GM10847 (cell line): Measurements from ENCODE around the gene AOPEP.

ENCODE experiments used
- POLR2A ChIP-seq: IDR thresholded peaks from 2 replicates; pipeline ENCODE4 v1.6.1; 2011; ENCODE audit not compliant: insufficient read length; ENCODE audit errors: extremely low read depth

AOPEP gene

DNA sequence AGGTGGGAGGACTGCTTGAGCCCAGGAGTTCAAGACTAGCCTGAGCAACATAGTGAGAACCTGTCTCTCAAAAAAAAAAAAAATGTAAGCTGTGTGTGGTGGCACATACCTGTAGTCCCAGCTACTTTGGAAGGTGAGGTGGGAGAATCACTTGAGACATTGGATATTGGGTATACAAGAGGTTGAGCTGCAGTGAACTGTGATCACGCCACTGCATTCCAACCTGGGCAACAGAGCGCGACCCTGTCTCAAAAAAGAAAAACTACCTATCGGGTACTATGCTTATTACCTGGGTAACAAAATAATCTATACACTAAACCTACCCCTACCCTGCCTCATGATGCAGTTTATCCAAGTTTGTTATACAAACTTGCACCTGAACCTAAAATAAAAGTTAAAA, 64.9 kb downstream of the AOPEP start:
- TF ChIP-seq POLR2A: no peak

DNA sequence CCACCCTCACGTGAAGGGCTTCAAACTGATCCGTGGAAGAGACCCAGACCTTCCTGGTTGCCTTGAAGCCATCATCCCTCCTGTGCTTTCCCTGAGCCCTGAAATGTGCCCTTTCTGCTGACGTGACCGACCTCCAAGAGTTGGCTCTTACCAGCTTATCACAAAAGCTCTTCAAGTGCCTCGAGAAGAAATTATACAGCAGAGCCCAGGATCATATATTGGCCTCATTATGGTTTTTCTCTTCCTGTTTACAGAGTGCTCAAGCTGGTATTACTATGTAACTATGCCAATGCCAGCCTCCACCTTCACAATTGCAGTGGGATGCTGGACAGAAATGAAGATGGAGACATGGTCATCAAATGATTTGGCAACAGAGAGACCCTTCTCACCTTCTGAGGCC, 66.0 kb downstream of the AOPEP start:
- no peak for TF ChIP-seq POLR2A

- TF ChIP-seq POLR2A: no peak
Measured at GRCh38 chr9:94794476-94795167, 68.1 kb downstream of the AOPEP start.

- no peak for TF ChIP-seq POLR2A
Measured at GRCh38 chr9:94796687-94797086, 70.2 kb downstream of the AOPEP start.

DNA sequence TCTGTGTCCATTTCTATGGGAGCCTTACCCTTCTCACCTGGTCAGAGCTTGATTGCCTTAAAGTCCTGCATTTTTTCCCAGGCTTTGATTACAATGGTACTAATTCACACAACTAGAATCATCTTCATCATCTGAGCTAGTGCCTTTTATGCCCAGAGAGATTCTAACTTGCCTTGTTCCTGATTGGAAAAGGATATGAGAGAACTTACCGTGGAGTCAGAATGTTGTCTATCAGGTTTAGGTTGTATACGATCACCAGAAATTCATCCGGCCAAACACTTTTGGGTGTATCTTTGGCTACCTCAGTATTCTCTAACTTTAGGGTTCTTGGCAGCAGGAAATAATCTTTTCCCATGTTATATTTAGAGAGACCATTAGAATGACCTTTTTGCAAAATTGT, 71.7 kb downstream of the AOPEP start:
- TF ChIP-seq POLR2A: no peak

DNA sequence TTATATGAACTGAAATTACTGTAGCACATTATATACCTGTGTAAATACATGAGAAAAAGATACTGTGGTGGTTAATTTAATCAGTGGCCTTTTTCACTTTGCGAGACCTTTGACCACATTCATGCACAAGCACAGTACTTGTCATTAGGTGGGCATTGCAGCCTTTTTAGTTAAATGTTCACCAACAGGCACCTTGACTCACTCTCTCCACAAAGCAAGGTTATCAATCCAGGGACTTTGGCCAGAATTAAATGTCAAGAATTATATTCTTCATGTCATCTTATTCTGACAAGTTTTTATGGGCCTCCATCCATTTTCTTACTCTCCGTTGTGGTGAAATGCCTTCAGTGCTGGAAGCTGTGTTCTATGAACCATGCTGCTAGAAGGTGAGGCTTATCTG, 72.2 kb downstream of the AOPEP start:
- TF ChIP-seq POLR2A: no peak

DNA sequence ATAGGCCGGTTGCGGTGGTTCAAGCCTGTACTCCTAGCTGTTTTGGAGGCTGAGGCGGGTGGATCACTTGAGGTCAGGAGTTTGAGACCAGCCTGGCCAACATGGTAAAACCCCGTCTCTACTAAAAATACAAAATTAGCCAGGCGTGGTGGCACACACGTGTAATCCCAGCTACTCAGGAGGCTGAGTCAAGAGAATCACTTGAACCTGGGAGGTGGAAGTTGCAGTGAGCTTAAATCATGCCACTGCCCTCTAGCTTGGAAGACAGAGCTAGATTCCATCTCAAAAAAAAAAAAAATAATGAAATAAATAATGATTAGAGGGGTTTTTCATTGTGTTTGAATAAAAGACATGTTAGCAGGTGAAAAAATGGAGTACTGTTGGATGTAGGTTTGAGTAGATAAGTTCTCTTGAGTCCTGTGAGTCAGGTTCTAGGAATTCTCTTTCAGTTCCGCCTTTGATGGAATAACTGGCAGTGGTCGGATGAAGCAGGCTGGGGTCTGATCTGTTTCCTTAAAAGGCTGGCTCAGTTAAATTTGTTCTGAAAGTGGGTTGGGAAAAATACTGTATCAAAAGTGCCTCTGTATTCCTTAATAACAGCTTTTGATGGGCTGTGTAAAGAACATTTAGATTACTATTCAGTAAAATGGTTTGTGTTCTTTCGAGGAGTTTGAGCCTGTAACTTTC, 73.2 kb downstream of the AOPEP start:
- no peak for TF ChIP-seq POLR2A

GRCh38 chr9:94800424-94801117, 74.1 kb downstream of the AOPEP start:
- TF ChIP-seq POLR2A: no peak

DNA sequence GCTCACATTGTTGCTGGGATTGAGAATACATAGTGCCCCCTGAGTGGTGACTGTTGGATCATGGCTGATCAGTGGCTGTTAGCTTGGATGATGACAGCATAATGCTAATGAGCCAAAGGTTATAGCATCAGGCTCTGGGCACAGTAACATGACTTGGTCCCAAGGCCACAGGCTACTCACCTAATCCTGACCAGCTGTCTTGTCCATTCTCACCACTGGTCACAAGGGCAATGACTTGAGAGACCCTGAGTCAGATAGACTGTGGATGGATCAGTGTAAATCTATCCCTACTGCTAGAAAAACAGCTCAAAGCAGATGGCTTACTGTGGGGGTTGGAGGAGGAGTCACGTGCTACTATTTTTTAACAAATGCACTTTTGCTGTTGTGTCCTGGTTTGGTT, 74.7 kb downstream of the AOPEP start:
- no peak for TF ChIP-seq POLR2A

DNA sequence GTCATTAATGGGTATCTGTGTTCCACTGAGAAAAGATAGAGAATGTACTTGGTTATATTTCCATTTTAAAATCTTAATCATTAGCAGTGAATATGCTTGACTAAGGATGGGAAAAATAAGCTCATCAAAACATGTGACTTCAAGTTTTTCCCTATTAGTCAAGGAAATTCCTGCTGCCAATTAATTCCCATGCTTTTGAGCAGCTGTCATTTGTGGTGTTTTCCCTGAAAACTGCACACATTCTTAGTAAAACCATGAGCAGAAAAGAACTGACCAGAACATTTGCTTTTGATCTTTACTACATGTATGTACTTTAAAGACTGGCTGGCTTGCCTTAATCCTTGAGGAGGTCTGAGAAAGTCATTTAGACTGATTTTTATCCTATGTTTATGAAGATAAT, 75.2 kb downstream of the AOPEP start:
- no peak for TF ChIP-seq POLR2A

DNA sequence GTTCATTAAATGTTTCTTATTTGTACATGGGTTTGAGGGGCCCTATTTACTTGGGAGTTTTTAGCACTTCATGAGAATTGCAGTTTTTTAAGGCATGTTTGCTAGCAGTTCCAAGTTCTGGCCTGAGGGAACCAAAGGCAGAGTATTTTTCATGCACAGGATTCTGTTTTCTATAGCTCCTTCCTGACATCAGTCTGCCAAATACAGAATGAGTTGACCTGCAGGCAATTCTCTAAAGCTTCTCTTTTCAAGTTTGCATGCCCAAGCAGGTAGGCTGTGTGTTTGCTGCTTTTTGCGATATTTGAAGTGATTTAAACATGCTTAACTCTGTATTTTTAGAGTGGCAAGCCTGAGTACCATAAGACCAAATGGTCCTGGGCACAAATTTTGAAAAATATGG, 75.8 kb downstream of the AOPEP start:
- TF ChIP-seq POLR2A: no peak

- no peak for TF ChIP-seq POLR2A
Measured at GRCh38 chr9:94802793-94803192, 76.3 kb downstream of the AOPEP start.

DNA sequence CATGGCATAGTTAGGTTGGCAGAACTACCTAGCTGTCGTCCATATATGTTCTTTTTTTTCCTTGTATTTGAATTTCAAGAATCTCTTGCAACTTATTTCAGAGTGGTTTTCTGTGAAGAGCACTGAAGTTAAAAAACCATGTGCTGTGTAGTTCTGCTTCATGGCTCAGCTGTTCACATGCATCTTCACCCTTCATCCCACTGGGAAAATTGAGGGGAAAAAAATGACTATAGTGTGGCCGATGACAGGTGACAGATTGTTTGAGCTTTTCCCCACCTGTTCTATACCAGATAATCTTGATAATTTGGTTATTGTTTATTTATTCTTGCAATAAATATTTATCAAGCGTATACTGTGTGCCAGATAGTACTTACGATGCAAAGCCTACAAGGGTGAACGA, 77.8 kb downstream of the AOPEP start:
- no peak for TF ChIP-seq POLR2A

- no peak for TF ChIP-seq POLR2A
Measured at GRCh38 chr9:94805051-94805489, 78.6 kb downstream of the AOPEP start.

DNA sequence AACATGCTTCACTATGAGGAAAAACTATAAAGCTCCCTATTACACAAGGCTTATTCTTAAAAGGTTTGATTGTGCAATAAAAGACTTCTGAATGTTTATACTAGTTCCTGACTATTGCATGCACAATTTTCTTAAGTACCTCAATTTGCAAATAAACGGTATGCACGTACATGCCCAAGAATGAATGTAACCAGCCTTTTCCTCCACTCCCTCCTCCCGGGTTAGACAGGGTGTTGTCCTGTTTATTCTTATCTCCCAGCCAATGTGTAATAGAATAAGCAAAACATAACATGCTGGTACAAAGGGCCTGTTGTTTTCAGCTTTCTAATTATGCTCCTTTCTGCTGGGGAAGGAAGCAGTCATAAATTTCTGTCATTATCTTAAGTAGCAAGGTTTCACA, 79.1 kb downstream of the AOPEP start:
- no peak for TF ChIP-seq POLR2A

GRCh38 chr9:94806307-94806893, 79.9 kb downstream of the AOPEP start:
- TF ChIP-seq POLR2A: no peak
